ENCODE data around the gene SORCS2. TPM values are rescaled to one million over a fixed set of nuclear protein-coding genes. Genes with fewer than 3 reads are reported as not detected.

SORCS2 gene
- total RNA-seq, 1 donor from 2014 or later, result 13.4 TPM

- H3K9me3 Mint-ChIP-seq, result no peaks in the 10 kb centered on the region
- no peak overlapping the region for H3K27ac Mint-ChIP-seq
- H3K27me3 Mint-ChIP-seq, result no peaks in the 10 kb centered on the region
- no peak for TF ChIP-seq CTCF (conservative IDR thresholded peaks at IDR 0.05)
- no peaks in the 10 kb centered on the region for H3K36me3 Mint-ChIP-seq
- DNase-seq (ENCODE audit: extremely low spot score, unreplicated experiment), result no peak
- peaks cover 33% of the 10 kb centered on the region for H3K4me1 Mint-ChIP-seq (ENCODE audit: unreplicated experiment)
- H3K4me3 Mint-ChIP-seq, result no peak overlapping the region
Observed at GRCh38 chr4:7361280-7361895, 169.1 kb downstream of the SORCS2 start.

- Mint-ChIP-seq H3K9me3 (no peaks in the 10 kb centered on the region), H3K27me3 (no peaks in the 10 kb centered on the region), H3K27ac (no peak overlapping the region)
Observed at GRCh38 chr4:7362341-7362740, 170.0 kb downstream of the SORCS2 start.

GRCh38 chr4:7362862-7363430 is 170.6 kb downstream of the SORCS2 start:
- DNase-seq (ENCODE audit: extremely low spot score, unreplicated experiment), result no peak
- no peak overlapping the region for H3K27ac Mint-ChIP-seq
- TF ChIP-seq CTCF (conservative IDR thresholded peaks at IDR 0.05), result no peak
- no peaks in the 10 kb centered on the region for H3K27me3 Mint-ChIP-seq
- no peak overlapping the region for H3K4me3 Mint-ChIP-seq
- no peaks in the 10 kb centered on the region for H3K9me3 Mint-ChIP-seq
- peaks cover 32% of the 10 kb centered on the region for H3K4me1 Mint-ChIP-seq (ENCODE audit: unreplicated experiment)
- H3K36me3 Mint-ChIP-seq, result no peaks in the 10 kb centered on the region

More at GRCh38 chr4:7362341-7362740, 170.0 kb downstream of the SORCS2 start:
- no peak for TF ChIP-seq CTCF (conservative IDR thresholded peaks at IDR 0.05)
- Mint-ChIP-seq H3K4me3 (no peak overlapping the region), H3K4me1 (ENCODE audit: unreplicated experiment) (peaks cover 32% of the 10 kb centered on the region), H3K36me3 (no peaks in the 10 kb centered on the region)
- no peak for DNase-seq (ENCODE audit: extremely low spot score, unreplicated experiment)

DNA sequence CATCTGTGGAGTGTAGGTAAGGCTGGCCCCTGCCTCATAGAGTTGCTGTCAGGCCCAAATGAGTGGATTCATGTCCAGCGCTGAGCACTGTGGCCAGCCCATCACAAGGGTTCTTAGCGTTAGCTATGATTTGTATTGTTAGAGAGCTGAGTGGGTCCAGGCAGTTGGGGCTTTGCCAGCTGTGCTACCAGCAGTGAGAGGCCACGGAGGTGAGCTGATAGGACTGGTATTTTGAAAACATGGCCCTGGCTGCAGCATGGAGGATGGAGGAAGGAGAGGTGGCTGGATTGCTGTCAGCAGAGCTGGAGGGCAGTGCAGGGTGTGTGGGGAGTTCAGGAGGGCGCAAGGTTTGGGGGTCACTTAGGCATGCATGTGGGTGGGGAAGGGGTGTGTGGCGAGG is 172.6 kb downstream of the SORCS2 start:
- TF ChIP-seq CTCF (conservative IDR thresholded peaks at IDR 0.05), result no peak
- Mint-ChIP-seq H3K4me1 (ENCODE audit: unreplicated experiment) (peaks cover 25% of the 10 kb centered on the region), H3K9me3 (no peaks in the 10 kb centered on the region), H3K36me3 (no peaks in the 10 kb centered on the region), H3K27me3 (no peaks in the 10 kb centered on the region), H3K4me3 (no peak overlapping the region), H3K27ac (no peak overlapping the region)
- no peak for DNase-seq (ENCODE audit: extremely low spot score, unreplicated experiment)

DNA sequence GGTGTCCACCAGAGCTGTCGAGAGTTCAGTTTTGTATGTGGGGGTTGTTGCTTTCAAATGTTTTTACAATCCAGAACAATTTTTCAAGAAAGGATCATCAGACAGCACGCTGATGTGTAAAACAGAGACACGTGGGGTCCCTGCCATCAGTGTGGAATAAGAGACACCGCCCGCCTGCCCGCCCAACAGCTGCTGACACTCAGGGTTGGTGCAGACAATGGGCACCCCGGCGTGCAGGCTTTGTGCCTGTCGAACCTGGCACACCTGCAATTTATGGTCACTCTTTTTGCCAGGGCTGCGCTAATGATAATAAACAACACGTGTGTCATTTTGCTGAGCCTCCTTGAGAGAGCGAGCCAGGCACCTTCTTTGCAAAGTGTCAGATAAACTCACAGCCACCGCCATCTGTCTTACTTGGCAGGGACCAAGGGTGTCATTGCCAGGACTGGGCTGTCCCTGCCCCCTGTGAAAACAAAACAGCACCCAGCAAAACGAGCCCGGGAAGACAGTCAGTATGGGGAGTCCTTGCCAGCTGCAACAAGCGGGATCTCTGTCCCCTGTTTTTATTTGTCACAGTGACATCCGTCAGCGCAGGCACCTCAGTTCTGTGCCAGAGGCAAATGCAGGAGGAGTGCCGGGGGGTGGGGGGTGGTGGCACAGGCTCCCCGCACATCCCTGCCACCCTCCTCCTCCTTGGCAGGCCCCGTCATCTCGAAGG is 173.3 kb downstream of the SORCS2 start:
- Mint-ChIP-seq H3K4me1 (ENCODE audit: unreplicated experiment) (peaks cover 25% of the 10 kb centered on the region), H3K36me3 (no peaks in the 10 kb centered on the region), H3K27ac (no peak overlapping the region), H3K9me3 (no peaks in the 10 kb centered on the region), H3K27me3 (no peaks in the 10 kb centered on the region), H3K4me3 (no peak overlapping the region)
- TF ChIP-seq CTCF (conservative IDR thresholded peaks at IDR 0.05), result no peak
- no peak for DNase-seq (ENCODE audit: extremely low spot score, unreplicated experiment)
